GM19455 (cell line): Measurements from ENCODE around the gene LRRC39.
"Not testable (repeated sequence)": the region's sequence is repeated elsewhere in the genome, so short reads cannot be mapped to it uniquely, and the experiment has no call there.

ENCODE experiments used
- ATAC-seq: cut with Tn5 transposase; IDR thresholded peaks from one replicate; pipeline ENCODE4 v1.9.1; 2021; ENCODE audit not compliant: unreplicated experiment

Gene LRRC39

GRCh38 chr1:100178091-100178490 lies at the start of gene LRRC39:
Gene LRRC39, minus strand, starts transcription at chr1:100178256. Its CDS starts 9,740 bp downstream, at chr1:100168516.
- no peak for ATAC-seq

GRCh38 chr1:100222428-100222827 lies 44.4 kb upstream of the LRRC39 start:
- no peak for ATAC-seq

DNA sequence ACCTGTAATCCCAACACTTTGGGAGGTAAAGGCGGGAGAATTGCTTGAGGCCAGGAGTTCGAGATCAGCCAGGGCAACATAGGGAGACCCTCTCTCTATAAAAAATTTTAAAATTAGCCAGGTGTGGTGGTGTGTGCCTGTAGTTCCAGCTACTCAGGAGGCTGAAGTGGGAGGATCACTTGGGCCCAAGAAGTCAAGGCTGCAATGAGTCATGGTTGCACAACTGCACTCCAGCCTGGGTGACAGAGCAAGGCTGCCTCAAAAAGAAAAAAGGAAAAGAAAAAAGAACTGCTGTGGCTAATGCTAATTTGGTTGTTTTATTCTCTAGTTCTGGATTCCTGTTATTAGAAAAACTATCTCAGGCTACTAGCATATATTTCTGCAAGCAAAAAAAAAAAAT lies 41.8 kb upstream of the LRRC39 start:
- no peak for ATAC-seq

DNA sequence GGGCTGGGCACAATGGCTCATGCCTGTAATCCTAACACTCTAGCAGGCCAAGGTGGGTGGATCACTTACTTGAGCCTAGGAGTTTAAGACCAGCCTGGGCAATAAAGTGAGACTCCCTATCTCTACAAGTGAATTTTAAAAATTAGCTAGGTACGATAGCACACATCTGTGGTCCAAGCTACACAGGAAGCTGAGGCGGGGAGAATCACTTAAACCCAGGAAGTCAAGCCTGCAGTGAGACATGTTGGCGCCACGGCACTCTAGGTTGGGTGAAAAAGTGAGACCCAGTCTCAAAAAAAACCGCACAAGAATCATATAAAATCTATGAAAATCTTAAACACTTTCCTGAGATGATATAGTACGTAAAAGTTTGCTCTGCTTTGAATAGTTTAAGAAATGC lies 41.4 kb upstream of the LRRC39 start:
- ATAC-seq = no peak

DNA sequence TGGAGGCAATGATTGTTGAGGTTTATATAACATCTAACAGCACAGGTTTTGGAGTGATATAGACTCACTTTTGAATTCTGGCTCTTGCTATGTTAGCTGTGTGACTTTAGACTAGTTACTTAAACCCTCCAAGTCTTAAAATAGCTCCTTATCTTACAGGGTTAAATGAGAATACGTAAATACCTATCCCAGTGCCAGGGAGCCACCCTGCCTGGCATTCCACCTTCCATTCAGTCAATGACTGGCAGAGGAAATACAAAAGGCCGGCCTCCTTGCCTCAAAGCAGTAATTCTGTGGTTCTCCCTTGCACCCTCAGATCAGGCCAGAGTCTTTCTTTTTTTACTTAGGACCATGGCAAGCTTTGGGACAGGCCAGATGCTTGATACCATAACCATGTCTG lies 39.8 kb upstream of the LRRC39 start:
- ATAC-seq = no peak

GRCh38 chr1:100215101-100215500 lies 37.0 kb upstream of the LRRC39 start:
- ATAC-seq = no peak

- ATAC-seq = no peak
Measured at GRCh38 chr1:100213141-100213540, 35.1 kb upstream of the LRRC39 start.

DNA sequence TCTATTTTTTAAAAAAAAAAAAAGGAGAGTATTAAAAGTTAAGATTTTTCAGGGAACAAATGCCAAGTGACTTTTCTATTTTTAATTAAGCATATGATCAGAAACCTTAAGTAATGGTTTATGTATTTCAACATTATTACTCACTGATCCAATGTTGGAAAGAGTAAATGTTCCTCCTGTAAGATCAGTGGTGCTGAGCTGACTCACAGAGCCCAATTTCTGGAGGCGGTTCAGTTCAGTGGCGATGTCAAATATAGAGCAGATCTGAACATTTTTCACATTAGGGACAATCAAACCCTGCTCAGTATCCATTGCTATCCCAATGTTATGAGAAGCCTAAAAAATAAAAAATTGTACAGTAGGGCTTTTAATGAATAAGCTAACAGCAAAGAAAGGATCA lies 28.2 kb upstream of the LRRC39 start:
- no peak for ATAC-seq

DNA sequence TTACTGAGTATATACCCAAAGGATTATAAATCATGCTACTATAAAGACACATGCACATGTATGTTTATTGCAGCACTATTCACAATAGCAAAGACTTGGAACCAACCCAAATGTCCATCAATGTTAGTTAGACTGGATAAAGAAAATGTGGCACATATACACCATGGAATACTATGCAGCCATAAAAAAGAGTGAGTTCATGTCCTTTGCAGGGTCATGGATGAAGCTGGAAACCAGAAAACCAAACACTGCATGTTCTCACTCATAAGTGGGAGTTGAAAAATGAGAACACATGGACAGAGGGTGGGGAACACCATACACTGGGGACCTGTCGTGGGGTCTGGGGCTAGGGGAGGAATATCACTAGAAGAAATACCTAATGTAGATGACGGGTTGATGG lies 27.5 kb upstream of the LRRC39 start:
- not testable (repeated sequence) for ATAC-seq

DNA sequence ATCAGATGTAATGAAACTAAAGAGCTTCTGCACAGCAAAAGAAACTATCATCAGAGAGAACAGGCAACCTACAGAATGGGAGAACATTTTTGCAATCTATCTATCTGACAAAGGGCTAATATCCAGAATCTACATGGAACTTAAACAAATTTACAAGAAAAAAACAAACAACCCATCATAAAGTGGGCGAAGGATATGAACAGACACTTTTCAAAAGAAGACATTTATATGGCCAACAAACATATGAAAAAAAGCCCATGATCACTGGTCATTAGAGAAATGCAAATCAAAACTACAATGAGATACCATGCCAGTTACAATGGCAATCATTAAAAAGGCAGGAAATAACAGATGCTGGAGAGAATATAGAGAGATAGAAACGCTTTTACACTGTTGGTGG lies 27.0 kb upstream of the LRRC39 start:
- not testable (repeated sequence) for ATAC-seq

DNA sequence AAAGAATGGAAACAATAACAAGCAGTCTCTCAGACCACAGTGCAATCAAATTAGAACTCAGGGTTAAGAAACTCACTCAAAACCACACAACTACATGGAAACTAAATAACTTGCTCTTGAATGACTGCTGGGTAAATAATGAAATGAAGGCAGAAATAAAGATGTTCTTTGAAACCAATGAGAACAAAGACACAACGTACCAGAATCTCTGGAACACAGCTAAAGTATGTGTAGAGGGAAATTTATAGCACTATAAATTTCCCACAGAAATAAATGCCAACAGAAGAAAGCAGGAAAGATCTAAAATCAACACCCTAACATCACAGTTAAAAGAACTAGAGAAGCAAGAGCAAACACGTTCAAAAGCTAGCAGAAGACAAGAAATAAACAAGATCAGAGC lies 24.6 kb upstream of the LRRC39 start:
- ATAC-seq = not testable (repeated sequence)

DNA sequence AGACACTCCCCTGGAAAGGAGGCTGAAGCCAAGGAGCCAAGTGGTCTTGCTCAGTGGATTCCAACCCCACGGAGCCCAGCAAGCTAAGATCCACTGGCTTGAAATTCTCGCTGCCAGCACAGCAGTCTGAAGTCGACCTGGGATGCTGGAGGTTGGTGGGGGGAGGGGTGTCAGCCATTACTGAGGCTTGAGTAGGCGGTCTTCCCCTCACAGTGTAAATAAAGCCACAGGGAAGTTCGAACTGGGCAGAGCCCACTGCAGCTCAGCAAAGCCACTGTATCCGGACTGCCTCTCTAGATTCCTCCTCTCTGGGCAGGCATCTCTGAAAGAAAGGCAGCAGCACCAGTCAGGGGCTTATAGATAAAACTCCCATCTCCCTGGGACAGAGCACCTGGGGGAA lies 22.0 kb upstream of the LRRC39 start:
- not testable (repeated sequence) for ATAC-seq

DNA sequence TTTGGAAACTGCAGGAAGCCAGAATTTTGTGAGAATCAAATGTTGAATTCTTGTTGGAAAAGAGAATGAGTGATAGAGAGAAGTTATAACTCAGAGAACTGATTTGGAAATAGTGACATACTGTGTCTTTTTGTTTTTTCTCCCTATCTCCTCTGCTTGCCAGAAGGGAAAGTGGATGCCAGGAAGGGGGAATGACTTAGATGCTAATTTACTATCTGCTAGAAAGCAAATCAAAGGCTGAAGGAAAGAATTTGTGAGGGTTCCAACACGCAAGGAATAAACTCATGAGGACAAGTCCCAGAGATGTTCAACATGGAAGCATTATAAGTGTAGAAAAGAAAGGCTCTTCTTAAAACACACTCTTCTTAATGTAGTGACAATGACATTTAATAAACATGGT lies 20.5 kb upstream of the LRRC39 start:
- no peak for ATAC-seq

- no peak for ATAC-seq
Measured at GRCh38 chr1:100188617-100189016, 10.6 kb upstream of the LRRC39 start.

GRCh38 chr1:100187912-100188311 lies 9.9 kb upstream of the LRRC39 start:
- no peak for ATAC-seq

GRCh38 chr1:100184536-100184935 lies 6.5 kb upstream of the LRRC39 start:
- ATAC-seq = no peak

GRCh38 chr1:100183370-100183769 lies 5.3 kb upstream of the LRRC39 start:
- ATAC-seq = no peak

GRCh38 chr1:100177295-100178041 lies 588 bp downstream of the LRRC39 start:
- ATAC-seq = no peak

GRCh38 chr1:100168051-100168450 lies 10.0 kb downstream of the LRRC39 start:
- no peak for ATAC-seq

GRCh38 chr1:100164702-100165101 lies 13.4 kb downstream of the LRRC39 start:
- no peak for ATAC-seq

DNA sequence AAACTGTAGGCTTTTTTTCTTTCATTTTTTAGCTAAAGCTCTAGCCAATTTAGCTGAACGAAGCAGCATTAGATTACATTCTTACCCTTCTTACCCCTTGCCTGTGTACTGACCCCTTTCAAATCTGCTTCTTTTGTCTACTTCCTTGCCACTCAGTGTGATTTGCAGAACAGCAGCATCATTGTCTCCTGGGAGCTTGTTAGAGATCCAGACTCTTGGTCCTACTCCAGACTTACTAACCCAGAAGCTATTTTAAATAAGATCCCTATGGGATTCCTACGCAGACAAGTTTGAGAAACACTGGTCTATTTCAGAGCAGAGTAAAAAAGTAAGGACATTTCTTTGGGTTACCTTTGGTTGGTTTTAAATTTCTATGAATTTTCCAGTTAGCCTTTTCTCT lies 13.8 kb downstream of the LRRC39 start:
- no peak for ATAC-seq

- ATAC-seq = no peak
Measured at GRCh38 chr1:100162881-100163280, 15.2 kb downstream of the LRRC39 start.

DNA sequence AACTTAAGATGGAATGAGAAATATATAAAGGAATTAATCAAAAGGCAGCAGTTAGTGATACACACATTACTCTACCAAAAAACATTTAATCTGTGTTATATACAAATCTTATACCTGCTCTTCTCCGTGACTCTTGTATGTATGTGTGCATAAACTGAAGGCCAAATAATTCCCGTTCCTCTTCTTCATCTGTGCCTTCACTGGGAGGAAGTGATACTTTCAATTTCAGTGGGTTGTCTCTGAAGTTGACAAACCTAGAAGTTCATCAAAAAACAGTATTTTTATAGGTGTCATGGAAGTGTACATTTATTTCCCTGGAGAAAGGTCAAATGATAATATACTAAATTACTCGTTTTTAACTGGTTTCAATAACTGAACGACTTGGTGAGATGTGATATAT lies 25.8 kb downstream of the LRRC39 start:
- peak; percentile 84 for ATAC-seq
